Measurements from ENCODE around the gene KLHL22.
A peak's percentile ranks its signal among the peaks of the same experiment; 100 is the strongest.
"Not testable (repeated sequence)": the region's sequence is repeated elsewhere in the genome, so short reads cannot be mapped to it uniquely, and the experiment has no call there.

KLHL22 gene

GRCh38 chr22:20509344-20510047, 13.9 kb upstream of the KLHL22 start:
- TF ChIP-seq CTCF (IDR thresholded peaks at IDR 0.05; ENCODE audit: low read length) (no peak), EZH2 (IDR thresholded peaks at IDR 0.05; ENCODE audit: borderline replicate concordance, low read length) (no peak)
- Histone ChIP-seq H3K9me3 (ENCODE audit: low read length) (no peaks in the 10 kb centered on the region), H3K4me3 (ENCODE audit: low read depth, low read length, poor library complexity, severe bottlenecking) (peak overlapping the region; percentile 96), H3K36me3 (ENCODE audit: insufficient read depth, low read length) (peaks cover 9% of the 10 kb centered on the region), H3K27me3 (ENCODE audit: insufficient read depth, low read length) (no peaks in the 10 kb centered on the region), H2AFZ (ENCODE audit: low read length) (no peak overlapping the region), H3K79me2 (ENCODE audit: insufficient read depth, low read length) (peaks cover 58% of the 10 kb centered on the region), H4K20me1 (ENCODE audit: insufficient read depth, low read length) (no peaks in the 10 kb centered on the region), H3K27ac (ENCODE audit: low read depth, low read length, poor library complexity, severe bottlenecking) (peak overlapping the region; percentile 19), H3K9me2 (ENCODE audit: low read depth, low read length) (no peaks in the 10 kb centered on the region), H3F3A (ENCODE audit: insufficient read depth, low read length) (no peaks in the 10 kb centered on the region), H3K4me2 (ENCODE audit: low read length) (peak overlapping the region; percentile 95), H3K9ac (ENCODE audit: low read length) (peak overlapping the region; percentile 86), H3K4me1 (ENCODE audit: insufficient read depth, low read length, severe bottlenecking) (peaks cover 38% of the 10 kb centered on the region)

GRCh38 chr22:20508815-20509271, 13.2 kb upstream of the KLHL22 start:
- peak overlapping the region; percentile 96 for H3K4me3 ChIP-seq (ENCODE audit: low read depth, low read length, poor library complexity, severe bottlenecking)
- H3F3A ChIP-seq (ENCODE audit: insufficient read depth, low read length) = no peaks in the 10 kb centered on the region
- H3K27me3 ChIP-seq (ENCODE audit: insufficient read depth, low read length) = no peaks in the 10 kb centered on the region
- no peaks in the 10 kb centered on the region for H3K9me3 ChIP-seq (ENCODE audit: low read length)
- peak overlapping the region; percentile 95 for H3K4me2 ChIP-seq (ENCODE audit: low read length)
- H4K20me1 ChIP-seq (ENCODE audit: insufficient read depth, low read length) = no peaks in the 10 kb centered on the region
- H3K79me2 ChIP-seq (ENCODE audit: insufficient read depth, low read length) = peaks cover 51% of the 10 kb centered on the region
- peak overlapping the region; percentile 19 for H3K27ac ChIP-seq (ENCODE audit: low read depth, low read length, poor library complexity, severe bottlenecking)
- no peak for TF ChIP-seq EZH2 (IDR thresholded peaks at IDR 0.05; ENCODE audit: borderline replicate concordance, low read length)
- TF ChIP-seq CTCF (IDR thresholded peaks at IDR 0.05; ENCODE audit: low read length) = no peak
- no peak overlapping the region for H2AFZ ChIP-seq (ENCODE audit: low read length)
- H3K36me3 ChIP-seq (ENCODE audit: insufficient read depth, low read length) = peaks cover 2% of the 10 kb centered on the region; the same call in 1 of the 2 replicates
- peak overlapping the region; percentile 86 for H3K9ac ChIP-seq (ENCODE audit: low read length)
- H3K9me2 ChIP-seq (ENCODE audit: low read depth, low read length) = no peaks in the 10 kb centered on the region
- H3K4me1 ChIP-seq (ENCODE audit: insufficient read depth, low read length, severe bottlenecking) = peaks cover 38% of the 10 kb centered on the region

GRCh38 chr22:20508067-20508755, 12.6 kb upstream of the KLHL22 start:
- not testable (repeated sequence) for H3K27ac ChIP-seq (ENCODE audit: low read depth, low read length, poor library complexity, severe bottlenecking); H3K9me3 ChIP-seq (ENCODE audit: low read length); H3K27me3 ChIP-seq (ENCODE audit: insufficient read depth, low read length); H2AFZ ChIP-seq (ENCODE audit: low read length); H4K20me1 ChIP-seq (ENCODE audit: insufficient read depth, low read length); H3K9me2 ChIP-seq (ENCODE audit: low read depth, low read length); H3K36me3 ChIP-seq (ENCODE audit: insufficient read depth, low read length); H3F3A ChIP-seq (ENCODE audit: insufficient read depth, low read length)
- Histone ChIP-seq H3K4me2 (ENCODE audit: low read length) (peak overlapping the region; percentile 95), H3K79me2 (ENCODE audit: insufficient read depth, low read length) (peaks cover 47% of the 10 kb centered on the region), H3K9ac (ENCODE audit: low read length) (peak overlapping the region; percentile 86), H3K4me3 (ENCODE audit: low read depth, low read length, poor library complexity, severe bottlenecking) (peak overlapping the region; percentile 96), H3K4me1 (ENCODE audit: insufficient read depth, low read length, severe bottlenecking) (peaks cover 38% of the 10 kb centered on the region)

All from OCI-LY1 (cell line).